GM21528 (cell line): ENCODE data around the gene LUC7L.
A peak's percentile ranks its signal among the peaks of the same experiment; 100 is the strongest.
"Not testable (repeated sequence)": the region's sequence is repeated elsewhere in the genome, so short reads cannot be mapped to it uniquely, and the experiment has no call there.

Experiments used
- ATAC-seq: cut with Tn5 transposase; IDR thresholded peaks from one replicate; pipeline ENCODE4 v1.9.1; 2021; ENCODE audit warnings: mild to moderate bottlenecking, moderate library complexity; ENCODE audit not compliant: unreplicated experiment, low FRiP score

LUC7L gene

DNA sequence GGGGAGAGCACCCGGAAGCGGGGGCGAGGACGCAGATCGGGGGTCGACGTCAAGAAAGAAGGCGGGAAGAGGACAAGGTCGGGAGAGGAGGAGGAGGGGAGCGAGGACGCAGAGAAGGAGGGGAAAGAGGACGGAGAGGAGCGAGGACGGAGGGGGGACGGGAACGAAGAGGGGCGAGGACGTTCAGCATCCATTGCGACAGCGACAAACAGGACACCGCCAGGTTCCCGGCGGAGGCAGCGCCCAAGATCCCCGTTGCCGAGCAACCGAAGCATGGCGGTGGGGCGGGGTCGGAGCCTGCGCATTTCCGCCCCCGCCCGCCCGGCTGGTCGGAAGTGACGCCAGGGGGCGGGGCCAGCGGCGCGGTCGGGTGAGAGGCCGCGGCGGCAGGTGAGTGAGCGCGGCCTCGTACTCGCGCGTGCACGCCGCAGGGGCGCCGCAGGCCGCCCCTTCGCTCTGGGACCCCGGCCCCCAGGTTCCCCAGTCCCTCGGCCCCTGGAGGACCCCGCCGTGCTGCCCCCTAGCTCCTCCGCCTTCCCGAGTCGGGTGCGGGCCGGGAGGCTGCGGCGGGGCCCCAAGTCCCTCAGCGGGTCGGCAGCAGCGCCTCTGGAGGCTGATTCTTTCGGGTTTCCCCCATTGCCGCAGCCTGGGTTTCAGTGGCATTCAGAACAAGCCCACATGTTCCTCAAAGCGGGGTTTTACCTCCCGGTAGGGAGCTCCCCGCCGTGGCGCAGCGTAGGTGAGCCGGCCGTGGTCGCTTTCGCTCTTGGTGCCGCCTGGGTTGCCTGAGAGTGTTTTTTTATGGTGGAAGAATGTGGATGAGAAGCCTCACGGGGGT, 5.4 kb upstream of the LUC7L start, which contains the start of gene FAM234A:
TSS of gene FAM234A (plus strand) at position 354 of the 838 bp plus-strand sequence. CDS start 19,593 bp downstream, outside the sequence.
- ATAC-seq, result peak; percentile 80

DNA sequence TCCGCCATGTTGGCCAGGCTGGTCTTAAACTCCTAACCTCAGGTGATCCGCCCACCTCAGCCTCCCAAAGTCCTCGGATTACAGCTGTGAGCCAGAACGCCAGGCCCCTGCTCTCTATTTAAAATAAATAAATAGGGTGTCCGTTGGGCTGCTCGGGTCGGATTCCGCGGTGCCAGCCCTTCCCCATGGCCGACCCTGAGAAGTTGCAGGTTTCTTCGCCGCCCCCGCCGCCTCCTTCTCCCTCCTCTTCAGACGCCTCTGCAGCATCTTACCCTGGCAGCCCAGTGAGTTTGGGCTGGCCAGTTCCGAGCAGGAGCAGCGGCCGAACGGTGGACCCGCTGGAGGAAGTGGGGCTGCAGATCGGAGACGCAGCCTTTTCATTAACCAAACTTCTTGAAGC, 1.7 kb upstream of the LUC7L start:
- ATAC-seq, result no peak

DNA sequence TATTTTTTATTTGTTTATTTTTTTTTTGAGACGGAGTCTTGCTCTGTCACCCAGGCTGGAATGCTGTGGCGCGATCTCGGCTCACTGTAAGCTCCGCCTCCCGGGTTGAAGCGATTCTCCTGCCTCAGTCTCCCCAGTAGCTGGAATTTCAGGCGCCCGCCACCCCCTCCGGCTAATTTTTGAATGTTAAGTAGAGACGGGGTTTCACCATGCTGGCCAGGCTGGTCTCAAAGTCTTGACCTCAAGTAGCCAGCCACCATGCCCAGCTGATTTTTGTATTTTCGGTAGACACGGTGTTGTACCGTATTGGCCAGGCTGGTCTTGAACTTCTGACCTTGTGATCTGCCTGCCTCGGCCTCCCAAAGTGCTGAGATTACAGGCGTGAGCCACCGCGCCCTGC, 1.1 kb upstream of the LUC7L start:
- ATAC-seq, result not testable (repeated sequence)

- no peak for ATAC-seq
These were observed 557 bp upstream of the LUC7L start for GRCh38 chr16:229731-230281.

GRCh38 chr16:228151-228851, 948 bp downstream of the LUC7L start:
- no peak for ATAC-seq

DNA sequence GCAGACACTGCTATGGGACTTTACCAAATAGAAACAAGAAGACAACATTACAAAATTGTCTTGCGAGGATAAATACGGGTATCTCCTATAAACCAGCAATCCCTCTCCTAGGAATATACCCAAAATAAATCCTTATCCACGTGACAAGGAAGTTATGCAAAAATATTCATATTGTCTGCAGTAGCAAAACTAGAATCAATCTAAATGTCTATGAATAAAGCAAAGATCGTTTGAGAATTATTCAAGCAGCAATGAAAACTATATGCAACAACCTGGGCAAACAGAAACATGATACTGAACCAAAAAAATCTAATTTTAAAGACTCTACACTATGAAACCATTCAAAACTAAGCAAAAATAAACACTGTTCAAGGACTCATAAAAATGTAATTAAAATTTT, 9.2 kb downstream of the LUC7L start:
- no peak for ATAC-seq

DNA sequence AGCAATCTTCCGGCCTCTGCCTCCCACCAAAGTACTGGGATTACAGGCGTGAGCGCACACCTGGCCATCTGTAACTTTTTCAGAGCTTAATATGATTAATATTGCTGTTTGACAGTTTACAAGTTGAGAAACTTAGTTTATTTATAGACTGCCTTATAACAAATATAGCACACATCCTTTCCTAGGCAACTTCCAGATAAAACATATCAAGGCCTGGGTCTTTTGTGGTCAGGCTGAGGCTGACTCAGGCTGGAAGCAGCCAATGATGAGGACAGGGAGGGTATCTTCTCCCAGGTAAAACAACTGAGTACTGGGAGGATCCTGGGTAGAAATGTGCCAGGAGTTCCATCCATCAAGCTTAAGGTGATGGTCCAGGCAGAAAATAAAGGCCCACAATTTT, 16.2 kb downstream of the LUC7L start:
- ATAC-seq, result no peak

GRCh38 chr16:211631-212180, 17.5 kb downstream of the LUC7L start:
- ATAC-seq, result not testable (repeated sequence)

DNA sequence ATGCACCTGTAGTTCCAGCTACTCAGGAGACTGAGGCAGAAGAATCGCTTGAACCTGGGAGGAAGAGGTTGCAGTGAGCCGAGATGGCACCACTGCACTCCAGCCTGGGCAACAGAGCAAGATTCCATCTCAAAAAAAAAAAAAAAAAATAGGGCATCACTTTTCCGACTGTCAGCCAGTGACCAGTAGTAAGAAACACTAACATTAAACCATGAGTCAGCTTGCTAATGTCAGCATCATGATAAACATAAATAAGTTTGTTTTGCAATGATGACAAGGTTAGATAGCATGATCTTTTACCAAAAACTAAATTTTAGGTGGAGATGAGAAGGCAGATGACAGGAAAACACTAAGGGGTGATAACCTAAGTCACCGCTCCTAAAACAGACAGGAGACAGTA, 19.9 kb downstream of the LUC7L start:
- ATAC-seq, result not testable (repeated sequence)

GRCh38 chr16:204046-204445, 25.2 kb downstream of the LUC7L start:
- not testable (repeated sequence) for ATAC-seq

GRCh38 chr16:203246-203645, 26.0 kb downstream of the LUC7L start:
- ATAC-seq, result no peak

DNA sequence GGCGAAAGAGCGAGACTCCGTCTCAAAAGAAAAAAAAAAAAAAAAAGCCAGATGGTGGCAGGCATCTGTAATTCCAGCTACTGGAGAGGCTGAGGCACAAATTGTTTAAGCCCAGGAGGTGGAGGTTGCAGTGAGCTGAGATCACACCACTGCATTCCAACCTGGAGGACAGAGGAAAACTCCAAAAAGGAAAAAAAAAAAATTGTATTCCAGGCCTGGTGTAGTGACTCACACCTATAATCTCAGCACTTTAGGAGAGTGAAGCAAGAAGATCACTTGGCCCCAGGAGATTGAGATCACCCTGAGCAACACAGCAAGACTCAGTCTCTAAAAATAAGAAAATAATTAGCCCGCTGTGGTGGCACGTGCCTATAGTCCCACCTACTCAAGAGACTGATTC, 28.9 kb downstream of the LUC7L start:
- no peak for ATAC-seq

DNA sequence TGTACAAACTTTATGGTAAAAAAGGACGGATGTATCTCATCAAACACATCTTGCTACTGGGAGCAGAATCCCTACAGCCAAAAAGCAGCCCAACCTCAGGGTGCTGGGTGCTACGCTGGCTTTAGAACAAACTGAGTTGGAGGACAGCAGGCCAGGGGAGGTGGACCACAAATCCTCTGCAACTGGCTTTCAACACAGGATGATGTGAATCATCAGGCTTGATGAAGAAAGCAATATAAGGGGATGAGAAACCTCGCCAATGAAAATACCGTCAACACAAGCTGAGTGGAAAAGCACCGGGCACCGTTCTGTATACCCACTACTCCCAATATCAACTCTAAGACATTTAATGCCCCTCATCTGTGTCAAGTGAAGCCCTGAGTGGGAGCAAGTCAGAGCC, 34.7 kb downstream of the LUC7L start:
- ATAC-seq, result no peak

- no peak for ATAC-seq
These were observed 35.8 kb downstream of the LUC7L start for GRCh38 chr16:193441-193840.

DNA sequence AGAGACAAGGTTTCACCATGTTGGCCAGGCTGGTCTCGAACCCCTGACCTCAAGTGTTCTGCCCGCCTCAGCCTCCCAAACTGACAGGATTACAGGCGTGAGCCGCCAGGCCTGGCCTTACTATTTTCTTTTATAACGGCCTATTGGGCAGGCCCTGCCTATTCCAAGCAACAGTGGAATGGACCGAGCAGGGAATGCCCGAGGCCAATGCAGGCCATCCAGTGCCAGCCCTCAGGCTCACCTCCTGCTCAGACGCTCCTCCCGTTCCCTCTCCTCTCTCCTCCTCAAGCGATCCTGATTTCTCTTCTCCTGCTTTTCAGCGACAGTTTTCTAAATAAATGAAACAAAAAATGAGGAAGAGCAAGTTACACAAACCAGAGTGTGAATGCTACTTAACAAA, 36.6 kb downstream of the LUC7L start:
- no peak for ATAC-seq

DNA sequence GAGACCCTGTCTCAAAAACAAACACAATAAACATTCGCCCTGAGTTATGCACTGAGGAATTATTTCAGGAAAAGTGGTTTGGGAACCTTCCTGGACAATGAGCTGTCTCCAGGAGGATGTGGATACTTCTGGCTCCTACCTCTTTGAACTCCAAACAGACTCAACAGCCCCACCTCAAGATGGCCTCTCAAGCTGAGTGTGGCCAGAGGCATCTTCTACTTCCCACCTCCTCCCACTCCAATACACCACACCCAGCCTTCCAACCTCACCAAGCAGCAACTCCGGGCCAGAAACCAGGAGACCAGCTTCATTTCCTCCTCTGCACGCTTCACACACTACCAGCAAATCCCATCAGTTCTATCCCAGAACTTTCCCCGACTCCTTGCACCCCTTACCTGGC, 37.4 kb downstream of the LUC7L start:
- no peak for ATAC-seq

DNA sequence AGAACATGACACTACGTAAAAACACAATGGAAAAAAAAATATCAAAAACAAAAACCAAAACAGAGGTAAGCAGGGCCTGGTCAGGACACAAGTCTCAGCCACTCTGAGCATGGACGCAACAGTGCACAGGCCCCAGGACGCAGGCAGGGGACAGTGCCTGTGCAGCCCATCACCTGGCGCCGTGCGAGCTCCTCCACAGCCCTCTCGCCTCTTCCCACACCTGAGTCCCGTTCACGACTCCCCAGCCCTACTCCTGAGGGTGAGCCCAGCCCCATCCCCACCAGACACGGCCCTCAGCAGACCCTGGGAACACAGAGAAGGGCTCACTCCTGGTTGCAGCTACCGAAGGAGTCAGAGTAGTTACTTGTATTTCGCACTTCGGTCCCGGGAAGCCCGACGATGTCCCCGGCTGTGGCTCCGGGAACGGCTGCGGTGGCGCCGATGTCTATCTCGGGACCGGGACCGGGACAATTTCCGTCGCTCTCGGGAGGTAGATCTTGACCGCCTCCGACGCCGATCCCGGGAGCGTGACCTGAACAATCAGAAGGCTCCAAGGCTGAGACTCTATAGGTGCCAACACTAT, 39.6 kb downstream of the LUC7L start:
- ATAC-seq, result no peak

DNA sequence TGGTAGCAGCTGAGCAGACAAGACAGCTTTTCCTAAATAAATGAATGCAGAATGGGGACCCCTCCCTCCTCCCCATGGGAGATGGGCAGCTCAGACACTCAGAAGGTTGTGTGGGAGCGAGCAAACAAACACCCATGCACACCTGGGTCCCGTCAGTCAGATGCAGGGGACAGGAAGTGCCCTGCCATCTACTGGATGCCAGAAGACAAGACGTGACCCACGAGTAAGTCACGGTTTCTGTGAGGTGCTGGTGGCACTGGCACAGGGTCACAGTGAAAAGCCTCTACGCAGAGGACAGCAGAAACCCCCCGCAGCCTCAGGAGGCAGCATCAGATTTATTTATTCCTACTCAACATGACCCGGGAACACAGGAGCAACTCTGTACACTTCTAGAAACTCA, 40.6 kb downstream of the LUC7L start:
- ATAC-seq, result no peak

GRCh38 chr16:187330-187729, 41.9 kb downstream of the LUC7L start:
- no peak for ATAC-seq

- ATAC-seq, result no peak
These were observed 43.6 kb downstream of the LUC7L start for GRCh38 chr16:185691-186090.

DNA sequence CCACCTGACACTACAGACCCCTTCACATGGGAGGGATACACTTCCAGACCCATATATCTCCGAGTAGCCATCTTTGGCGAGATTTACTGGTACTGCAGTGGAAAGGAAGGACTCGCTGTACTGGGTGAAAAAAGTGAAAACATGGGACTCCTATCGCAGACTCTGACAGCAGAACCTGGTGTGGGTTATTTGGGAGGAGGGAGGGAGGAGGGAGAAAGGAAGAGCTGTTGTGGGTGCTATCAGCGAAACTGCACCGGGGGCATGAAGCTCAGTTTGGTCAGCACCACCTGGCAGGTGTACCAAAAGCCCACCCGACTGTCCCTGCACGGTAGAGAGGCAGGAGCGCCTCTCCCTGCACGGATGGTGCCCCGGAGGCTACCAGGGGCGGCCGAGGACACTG, 44.0 kb downstream of the LUC7L start:
- no peak for ATAC-seq
